ENCODE results near the gene SORL1. TPM values are rescaled to one million over a fixed set of nuclear protein-coding genes. Genes with fewer than 3 reads are reported as not detected.

Gene SORL1
- total RNA-seq, 2 donors from 2014 or later = 273 to 331 TPM

DNA sequence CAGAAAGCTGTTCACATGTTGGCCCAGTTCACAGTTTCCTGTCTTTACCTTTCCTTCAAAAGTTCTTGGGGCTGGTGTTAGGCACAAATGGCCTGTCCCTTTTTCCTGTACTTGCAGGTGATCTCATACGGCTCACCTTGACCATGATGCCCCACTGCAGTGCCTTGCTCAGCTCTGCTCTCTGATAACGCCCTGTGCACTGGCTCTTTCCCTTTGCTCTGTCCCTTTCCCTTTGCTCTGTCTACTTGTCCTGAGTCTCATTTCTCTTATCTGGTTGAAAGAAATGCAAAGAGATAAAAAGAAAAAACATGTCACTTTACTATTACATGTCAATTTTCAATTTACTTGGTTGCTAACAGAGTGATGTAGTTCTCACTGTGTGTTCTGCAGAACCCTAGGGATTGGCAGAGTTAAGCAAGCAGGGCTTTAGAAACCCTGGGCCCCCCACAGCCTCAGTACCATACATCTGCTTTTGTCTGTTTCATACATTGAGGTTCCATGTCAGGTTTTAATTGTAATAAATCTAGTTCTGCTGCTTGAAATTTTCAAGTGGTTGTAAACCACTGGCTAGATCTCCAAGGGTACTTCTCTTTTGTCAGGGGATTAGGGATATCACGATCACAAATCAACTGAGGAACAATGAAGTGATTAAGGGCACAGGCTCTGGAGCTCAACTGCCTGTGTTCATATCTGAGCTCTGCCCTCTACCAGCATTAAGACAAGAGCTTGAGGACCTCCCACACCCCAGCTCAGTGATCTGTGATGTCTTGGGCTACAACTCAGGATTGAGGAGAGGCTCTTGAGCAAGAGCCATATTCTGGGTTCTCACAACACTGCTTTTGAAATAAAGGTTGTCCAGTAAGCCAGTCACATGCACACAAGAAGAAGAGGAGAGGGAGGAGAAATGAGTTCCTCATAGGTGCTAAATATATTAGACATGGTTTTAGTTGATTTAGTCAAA, 16.3 kb upstream of the SORL1 start:
- peak overlapping the region; percentile 81 for H3K27ac Mint-ChIP-seq
- peaks cover 3% of the 10 kb centered on the region for H3K36me3 Mint-ChIP-seq (ENCODE audit: low read depth)
- DNase-seq (no peak), ATAC-seq (no peak)
- H3K27me3 Mint-ChIP-seq = no peaks in the 10 kb centered on the region
- no peak overlapping the region for H3K4me3 Mint-ChIP-seq
- peaks cover 27% of the 10 kb centered on the region for H3K4me1 Mint-ChIP-seq
- no peaks in the 10 kb centered on the region for H3K9me3 ChIP-seq (ENCODE audit: control insufficient read depth, low read length, poor library complexity, severe bottlenecking)

DNA sequence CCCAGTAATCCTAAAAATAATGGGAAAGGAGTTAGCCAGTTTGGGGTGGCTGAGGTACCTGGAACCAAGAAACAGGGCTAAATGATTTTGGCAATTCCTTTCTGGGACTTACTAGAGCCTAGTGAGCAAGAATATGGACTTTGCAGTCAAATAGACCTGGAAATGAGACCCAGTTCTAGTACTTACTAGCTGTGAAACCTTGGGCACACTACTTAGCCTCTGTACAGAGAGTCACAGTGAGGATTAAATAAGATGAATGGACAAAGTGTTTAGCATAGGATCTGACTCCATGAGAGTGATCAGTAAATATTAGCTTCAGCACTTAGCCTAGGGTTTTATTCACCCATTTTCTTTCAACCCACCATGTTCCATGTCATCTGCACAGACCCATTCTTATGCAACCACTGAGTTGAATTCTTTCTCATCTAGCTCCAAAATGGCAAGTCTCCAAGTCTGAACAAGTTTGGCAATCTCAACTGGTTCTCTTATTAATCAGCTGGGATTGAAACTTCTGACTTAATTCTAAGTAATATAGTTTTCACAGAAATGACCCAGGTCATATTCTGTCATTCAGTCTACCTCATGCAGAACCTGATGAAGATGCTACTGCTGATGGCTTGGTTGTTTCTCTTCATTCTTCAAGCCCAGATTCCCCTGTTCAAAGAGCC, 15.0 kb upstream of the SORL1 start:
- Mint-ChIP-seq H3K27ac (no peak overlapping the region), H3K4me1 (peaks cover 23% of the 10 kb centered on the region), H3K27me3 (no peaks in the 10 kb centered on the region), H3K36me3 (ENCODE audit: low read depth) (no peaks in the 10 kb centered on the region), H3K4me3 (no peak overlapping the region)
- DNase-seq (no peak), ATAC-seq (no peak)
- H3K9me3 ChIP-seq (ENCODE audit: control insufficient read depth, low read length, poor library complexity, severe bottlenecking) = no peaks in the 10 kb centered on the region

DNA sequence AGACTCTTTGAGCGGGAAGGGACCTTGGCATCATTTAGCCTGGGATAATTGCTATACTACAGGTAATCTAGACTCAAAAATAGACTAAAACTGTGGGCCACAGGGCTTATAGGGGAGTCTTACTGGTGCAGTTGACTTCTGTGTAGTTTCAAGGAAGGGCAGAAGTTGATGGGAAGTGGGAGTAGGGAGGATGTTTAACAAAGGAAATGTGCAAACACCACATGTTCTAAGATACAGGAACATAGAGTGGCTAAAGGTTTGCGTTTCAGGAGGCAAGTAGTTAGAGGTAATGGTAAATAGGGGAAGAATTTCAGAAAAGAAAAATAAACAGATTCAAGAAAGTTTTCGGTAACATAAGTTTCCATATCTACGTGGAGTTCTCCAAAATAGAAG, 14.4 kb upstream of the SORL1 start:
- ATAC-seq (no peak), DNase-seq (no peak)
- H3K9me3 ChIP-seq (ENCODE audit: control insufficient read depth, low read length, poor library complexity, severe bottlenecking) = no peaks in the 10 kb centered on the region
- H3K4me1 Mint-ChIP-seq = peaks cover 23% of the 10 kb centered on the region
- H3K27me3 Mint-ChIP-seq = no peaks in the 10 kb centered on the region
- no peak overlapping the region for H3K27ac Mint-ChIP-seq
- no peak overlapping the region for H3K4me3 Mint-ChIP-seq
- H3K36me3 Mint-ChIP-seq (ENCODE audit: low read depth) = no peaks in the 10 kb centered on the region

DNA sequence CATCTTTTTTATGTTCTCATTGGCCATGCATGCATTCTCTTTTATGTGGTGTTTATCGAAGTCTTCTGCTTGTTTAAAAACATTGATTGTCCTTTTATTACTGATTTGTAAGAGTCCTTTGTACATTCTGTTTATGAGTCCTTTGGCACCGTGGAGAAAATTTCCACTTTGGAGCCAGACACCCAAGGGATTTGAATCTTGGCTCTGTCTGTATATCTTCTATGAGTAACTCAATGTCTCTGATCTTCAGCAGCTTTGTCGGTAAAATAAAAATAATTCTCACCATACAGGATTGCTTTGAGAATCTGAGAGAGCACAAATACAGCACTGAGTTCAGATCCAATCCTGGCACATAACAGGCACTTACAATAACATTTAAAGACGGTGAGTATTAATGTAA, 12.8 kb upstream of the SORL1 start:
- H3K4me1 Mint-ChIP-seq = peaks cover 27% of the 10 kb centered on the region
- H3K9me3 ChIP-seq (ENCODE audit: control insufficient read depth, low read length, poor library complexity, severe bottlenecking) = no peaks in the 10 kb centered on the region
- H3K27ac Mint-ChIP-seq = no peak overlapping the region
- peaks cover under 1% of the 10 kb centered on the region for H3K36me3 Mint-ChIP-seq (ENCODE audit: low read depth)
- no peak for ATAC-seq
- no peak overlapping the region for H3K4me3 Mint-ChIP-seq
- H3K27me3 Mint-ChIP-seq = no peaks in the 10 kb centered on the region
- DNase-seq = no peak

- ATAC-seq = no peak
- Mint-ChIP-seq H3K36me3 (ENCODE audit: low read depth) (peaks cover 3% of the 10 kb centered on the region), H3K4me1 (peaks cover 30% of the 10 kb centered on the region), H3K4me3 (no peak overlapping the region), H3K27ac (no peak overlapping the region), H3K27me3 (no peaks in the 10 kb centered on the region)
- no peak for DNase-seq
- H3K9me3 ChIP-seq (ENCODE audit: control insufficient read depth, low read length, poor library complexity, severe bottlenecking) = no peaks in the 10 kb centered on the region
These were observed 12.4 kb upstream of the SORL1 start for GRCh38 chr11:121439759-121440158.

GRCh38 chr11:121441521-121441920, 10.6 kb upstream of the SORL1 start:
- Mint-ChIP-seq H3K27me3 (no peaks in the 10 kb centered on the region), H3K4me3 (no peak overlapping the region), H3K4me1 (peaks cover 34% of the 10 kb centered on the region), H3K36me3 (ENCODE audit: low read depth) (peaks cover 9% of the 10 kb centered on the region), H3K27ac (no peak overlapping the region)
- ATAC-seq (no peak), DNase-seq (no peak)
- H3K9me3 ChIP-seq (ENCODE audit: control insufficient read depth, low read length, poor library complexity, severe bottlenecking) = no peaks in the 10 kb centered on the region

GRCh38 chr11:121443688-121444275, 8.3 kb upstream of the SORL1 start:
- Mint-ChIP-seq H3K27me3 (no peaks in the 10 kb centered on the region), H3K4me3 (peak overlapping the region; percentile 36), H3K36me3 (ENCODE audit: low read depth) (peaks cover 14% of the 10 kb centered on the region), H3K27ac (peak overlapping the region; percentile 96), H3K4me1 (peaks cover 44% of the 10 kb centered on the region)
- ATAC-seq (no peak), DNase-seq (no peak)
- no peaks in the 10 kb centered on the region for H3K9me3 ChIP-seq (ENCODE audit: control insufficient read depth, low read length, poor library complexity, severe bottlenecking)

DNA sequence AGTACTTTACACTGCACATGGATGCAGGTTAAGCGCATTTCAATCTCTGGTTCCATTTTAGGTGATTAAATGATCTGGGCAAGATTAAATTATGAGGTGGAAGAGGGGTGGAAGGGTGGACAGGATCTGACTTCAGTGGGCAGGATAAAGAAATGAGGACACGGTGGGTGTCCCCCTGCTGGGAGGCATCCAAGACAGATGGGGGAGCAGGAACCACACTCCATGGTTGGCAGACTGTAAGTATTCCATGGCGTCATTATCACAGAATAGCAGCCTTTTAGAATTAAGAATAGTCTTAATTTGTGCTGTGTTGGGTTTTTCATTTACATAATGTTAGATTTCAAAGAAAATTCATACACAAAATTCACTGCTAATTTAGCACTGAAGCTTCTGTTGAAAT, 7.6 kb upstream of the SORL1 start:
- H3K9me3 ChIP-seq (ENCODE audit: control insufficient read depth, low read length, poor library complexity, severe bottlenecking) = no peaks in the 10 kb centered on the region
- Mint-ChIP-seq H3K27me3 (no peaks in the 10 kb centered on the region), H3K27ac (peak overlapping the region; percentile 96), H3K36me3 (ENCODE audit: low read depth) (peaks cover 14% of the 10 kb centered on the region), H3K4me3 (no peak overlapping the region), H3K4me1 (peaks cover 47% of the 10 kb centered on the region)
- no peak for DNase-seq
- no peak for ATAC-seq

GRCh38 chr11:121445071-121445768, 6.9 kb upstream of the SORL1 start:
- ATAC-seq = no peak
- Mint-ChIP-seq H3K4me3 (peak overlapping the region; percentile 22), H3K36me3 (ENCODE audit: low read depth) (peaks cover 14% of the 10 kb centered on the region), H3K27me3 (no peaks in the 10 kb centered on the region), H3K4me1 (peaks cover 52% of the 10 kb centered on the region), H3K27ac (peak overlapping the region; percentile 96)
- DNase-seq = no peak
- H3K9me3 ChIP-seq (ENCODE audit: control insufficient read depth, low read length, poor library complexity, severe bottlenecking) = no peaks in the 10 kb centered on the region

GRCh38 chr11:121446752-121447156, 5.4 kb upstream of the SORL1 start:
- ATAC-seq (no peak), DNase-seq (no peak)
- Mint-ChIP-seq H3K4me3 (peak overlapping the region; percentile 21), H3K36me3 (ENCODE audit: low read depth) (peaks cover 14% of the 10 kb centered on the region), H3K4me1 (peaks cover 60% of the 10 kb centered on the region), H3K27me3 (no peaks in the 10 kb centered on the region), H3K27ac (peak overlapping the region; percentile 96)
- no peaks in the 10 kb centered on the region for H3K9me3 ChIP-seq (ENCODE audit: control insufficient read depth, low read length, poor library complexity, severe bottlenecking)

GRCh38 chr11:121448011-121448410, 4.1 kb upstream of the SORL1 start:
- no peak for DNase-seq

GRCh38 chr11:121448431-121448941, 3.6 kb upstream of the SORL1 start:
- peaks cover 19% of the 10 kb centered on the region for H3K36me3 Mint-ChIP-seq (ENCODE audit: low read depth)
- H3K9me3 ChIP-seq (ENCODE audit: control insufficient read depth, low read length, poor library complexity, severe bottlenecking) = no peaks in the 10 kb centered on the region
- H3K27ac Mint-ChIP-seq = peak overlapping the region; percentile 96
- H3K4me1 Mint-ChIP-seq = peaks cover 69% of the 10 kb centered on the region
- H3K27me3 Mint-ChIP-seq = no peaks in the 10 kb centered on the region
- no peak for ATAC-seq
- peak overlapping the region; percentile 65 for H3K4me3 Mint-ChIP-seq
- DNase-seq = no peak

More at GRCh38 chr11:121448011-121448410, 4.1 kb upstream of the SORL1 start:
- peaks cover 65% of the 10 kb centered on the region for H3K4me1 Mint-ChIP-seq
- peak overlapping the region; percentile 49 for H3K4me3 Mint-ChIP-seq
- peaks cover 19% of the 10 kb centered on the region for H3K36me3 Mint-ChIP-seq (ENCODE audit: low read depth)
- ATAC-seq = no peak
- H3K27ac Mint-ChIP-seq = peak overlapping the region; percentile 96
- H3K9me3 ChIP-seq (ENCODE audit: control insufficient read depth, low read length, poor library complexity, severe bottlenecking) = no peaks in the 10 kb centered on the region
- no peaks in the 10 kb centered on the region for H3K27me3 Mint-ChIP-seq

Measured in T-helper 17 cell (primary cell).